ENCODE measurements around the gene ZNF236.

- TF ChIP-seq POLR2A (IDR thresholded peaks at IDR 0.05; ENCODE audit: low read depth, low read length), result no peak
- TF ChIP-seq POLR2AphosphoS5 (IDR thresholded peaks at IDR 0.05; ENCODE audit: low read depth, low read length), result no peak
- TF ChIP-seq TAF1 (IDR thresholded peaks at IDR 0.05; ENCODE audit: borderline replicate concordance, low read depth, low read length), result no peak
Observed at GRCh38 chr18:76960528-76961035, 138.2 kb downstream of the ZNF236 start.
